ENCODE measurements around the gene SAMSN1.

DNA sequence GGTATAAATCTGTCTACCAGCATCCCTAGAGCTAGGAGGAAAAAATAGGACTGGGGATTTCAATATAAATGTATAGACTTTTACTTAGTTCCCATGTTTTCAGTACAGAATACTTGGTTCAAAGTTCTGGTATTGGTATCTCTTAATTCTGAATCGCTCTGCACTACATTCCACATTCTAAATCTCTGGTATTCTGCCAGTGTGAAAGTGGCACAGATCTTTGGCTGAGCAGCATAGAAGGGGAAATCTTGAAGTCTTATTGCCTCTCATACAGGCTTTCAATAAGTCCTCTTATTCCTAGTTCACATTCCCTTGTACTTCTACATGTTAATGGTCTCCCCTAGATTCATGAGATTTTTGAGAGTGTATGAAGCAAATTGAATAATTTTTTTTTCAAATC, 89.2 kb downstream of the SAMSN1 start:
- TF ChIP-seq, protein P1, sequence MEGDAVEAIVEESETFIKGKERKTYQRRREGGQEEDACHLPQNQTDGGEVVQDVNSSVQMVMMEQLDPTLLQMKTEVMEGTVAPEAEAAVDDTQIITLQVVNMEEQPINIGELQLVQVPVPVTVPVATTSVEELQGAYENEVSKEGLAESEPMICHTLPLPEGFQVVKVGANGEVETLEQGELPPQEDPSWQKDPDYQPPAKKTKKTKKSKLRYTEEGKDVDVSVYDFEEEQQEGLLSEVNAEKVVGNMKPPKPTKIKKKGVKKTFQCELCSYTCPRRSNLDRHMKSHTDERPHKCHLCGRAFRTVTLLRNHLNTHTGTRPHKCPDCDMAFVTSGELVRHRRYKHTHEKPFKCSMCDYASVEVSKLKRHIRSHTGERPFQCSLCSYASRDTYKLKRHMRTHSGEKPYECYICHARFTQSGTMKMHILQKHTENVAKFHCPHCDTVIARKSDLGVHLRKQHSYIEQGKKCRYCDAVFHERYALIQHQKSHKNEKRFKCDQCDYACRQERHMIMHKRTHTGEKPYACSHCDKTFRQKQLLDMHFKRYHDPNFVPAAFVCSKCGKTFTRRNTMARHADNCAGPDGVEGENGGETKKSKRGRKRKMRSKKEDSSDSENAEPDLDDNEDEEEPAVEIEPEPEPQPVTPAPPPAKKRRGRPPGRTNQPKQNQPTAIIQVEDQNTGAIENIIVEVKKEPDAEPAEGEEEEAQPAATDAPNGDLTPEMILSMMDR (IDR thresholded peaks at IDR 0.05; ENCODE audit: low read length), result no peak
- no peak for TF ChIP-seq EZH2 (IDR thresholded peaks at IDR 0.05; ENCODE audit: borderline replicate concordance, low read length)

Measured in OCI-LY1 (cell line).